Osteoblast (primary cell): ENCODE data around the gene SLC4A3. TPM values are rescaled to one million over a fixed set of nuclear protein-coding genes. Genes with fewer than 3 reads are reported as not detected.

Experiments
- DNase-seq: peaks from one replicate; pipeline ENCODE4 v3.0.0; 2011; ENCODE audit warnings: low spot score, mixed read lengths; ENCODE audit not compliant: insufficient read length; ENCODE audit errors: missing footprints
- H2AFZ ChIP-seq: 2 replicates; pipeline ENCODE4 v1.6.0; 2011; ENCODE audit warnings: mild to moderate bottlenecking, low read length
- H3K27ac ChIP-seq: 2 replicates; pipeline ENCODE4 v1.5.1; 2011; ENCODE audit warnings: mild to moderate bottlenecking, low read depth, low read length, moderate library complexity
- H3K27me3 ChIP-seq: 2 replicates; pipeline ENCODE4 v1.6.0; 2012; ENCODE audit warnings: mild to moderate bottlenecking, control low read depth, inconsistent platforms, low read length, moderate library complexity; ENCODE audit not compliant: insufficient read depth
- H3K36me3 ChIP-seq: 2 replicates; pipeline ENCODE4 v1.5.1; 2011; ENCODE audit warnings: mild to moderate bottlenecking, low read length, control low read depth, moderate library complexity; ENCODE audit not compliant: insufficient read depth
- H3K4me1 ChIP-seq: 2 replicates; pipeline ENCODE4 v1.5.1; 2011; ENCODE audit warnings: mild to moderate bottlenecking, low read length, control low read depth, moderate library complexity; ENCODE audit not compliant: insufficient read depth
- H3K4me2 ChIP-seq: 2 replicates; pipeline ENCODE4 v1.6.0; 2011; ENCODE audit warnings: mild to moderate bottlenecking, low read length; ENCODE audit not compliant: insufficient read depth
- H3K4me3 ChIP-seq: fragments of 200-600 bp; sonication (generic); 3 replicates; pipeline ENCODE4 v1.5.1; 2012; ENCODE audit warnings: mild to moderate bottlenecking, low read length, inconsistent platforms; ENCODE audit not compliant: insufficient read depth
- H3K79me2 ChIP-seq: 2 replicates; pipeline ENCODE4 v1.6.0; 2012; ENCODE audit warnings: mild to moderate bottlenecking, low read length, control low read depth, inconsistent platforms; ENCODE audit not compliant: insufficient read depth
- H3K9me3 ChIP-seq: 2 replicates; pipeline ENCODE4 v1.5.1; 2011; ENCODE audit warnings: low read depth, low read length, control low read depth
- H4K20me1 ChIP-seq: 2 replicates; pipeline ENCODE4 v1.6.0; 2012; ENCODE audit warnings: mild to moderate bottlenecking, low read length, control low read depth; ENCODE audit not compliant: insufficient read depth
- total RNA-seq: library from RNA; depleted of rRNA; stranded (reverse); fragments of >200 nt; gene quantifications from 2 replicates; pipeline ENCODE4 v1.2.3, GENCODE V29; 2012
- TF ChIP-seq, protein P1 (sequence below): IDR thresholded peaks from 2 replicates; pipeline ENCODE4 v1.5.1; 2011; ENCODE audit warnings: mild to moderate bottlenecking, low read depth, low read length, moderate library complexity; ENCODE audit errors: extremely low read depth

Gene SLC4A3
- total RNA-seq, 1 donor = 2.5 TPM

DNA sequence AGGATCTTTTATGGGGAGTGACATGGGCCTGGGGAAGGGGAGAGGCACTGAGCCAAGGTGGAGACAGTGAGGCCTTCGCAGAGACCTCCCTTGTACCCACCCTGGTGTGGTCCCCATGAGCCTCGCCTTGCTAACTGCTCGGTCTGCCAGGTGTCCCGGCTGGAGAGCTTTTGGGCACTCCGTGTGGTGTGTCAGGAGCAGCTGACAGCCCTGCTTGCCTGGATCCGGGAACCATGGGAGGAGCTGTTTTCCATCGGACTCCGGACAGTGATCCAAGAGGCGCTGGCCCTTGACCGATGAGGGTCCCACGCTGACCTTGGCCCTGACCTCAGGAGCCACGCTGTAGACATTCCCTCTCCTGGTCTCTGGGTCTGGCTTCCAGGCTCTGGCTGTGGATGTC is 11.5 kb upstream of the SLC4A3 start:
- no peak overlapping the region for H3K4me2 ChIP-seq
- no peak overlapping the region for H3K4me3 ChIP-seq
- H4K20me1 ChIP-seq = no peaks in the 10 kb centered on the region
- no peak overlapping the region for H2AFZ ChIP-seq
- H3K27ac ChIP-seq = no peak overlapping the region
- H3K4me1 ChIP-seq = no peaks in the 10 kb centered on the region
- peak; percentile 72 for DNase-seq
- peaks cover 9% of the 10 kb centered on the region for H3K36me3 ChIP-seq
- no peaks in the 10 kb centered on the region for H3K9me3 ChIP-seq
- TF ChIP-seq, protein P1, sequence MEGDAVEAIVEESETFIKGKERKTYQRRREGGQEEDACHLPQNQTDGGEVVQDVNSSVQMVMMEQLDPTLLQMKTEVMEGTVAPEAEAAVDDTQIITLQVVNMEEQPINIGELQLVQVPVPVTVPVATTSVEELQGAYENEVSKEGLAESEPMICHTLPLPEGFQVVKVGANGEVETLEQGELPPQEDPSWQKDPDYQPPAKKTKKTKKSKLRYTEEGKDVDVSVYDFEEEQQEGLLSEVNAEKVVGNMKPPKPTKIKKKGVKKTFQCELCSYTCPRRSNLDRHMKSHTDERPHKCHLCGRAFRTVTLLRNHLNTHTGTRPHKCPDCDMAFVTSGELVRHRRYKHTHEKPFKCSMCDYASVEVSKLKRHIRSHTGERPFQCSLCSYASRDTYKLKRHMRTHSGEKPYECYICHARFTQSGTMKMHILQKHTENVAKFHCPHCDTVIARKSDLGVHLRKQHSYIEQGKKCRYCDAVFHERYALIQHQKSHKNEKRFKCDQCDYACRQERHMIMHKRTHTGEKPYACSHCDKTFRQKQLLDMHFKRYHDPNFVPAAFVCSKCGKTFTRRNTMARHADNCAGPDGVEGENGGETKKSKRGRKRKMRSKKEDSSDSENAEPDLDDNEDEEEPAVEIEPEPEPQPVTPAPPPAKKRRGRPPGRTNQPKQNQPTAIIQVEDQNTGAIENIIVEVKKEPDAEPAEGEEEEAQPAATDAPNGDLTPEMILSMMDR = no peak
- H3K79me2 ChIP-seq = no peaks in the 10 kb centered on the region
- H3K27me3 ChIP-seq = no peaks in the 10 kb centered on the region

DNA sequence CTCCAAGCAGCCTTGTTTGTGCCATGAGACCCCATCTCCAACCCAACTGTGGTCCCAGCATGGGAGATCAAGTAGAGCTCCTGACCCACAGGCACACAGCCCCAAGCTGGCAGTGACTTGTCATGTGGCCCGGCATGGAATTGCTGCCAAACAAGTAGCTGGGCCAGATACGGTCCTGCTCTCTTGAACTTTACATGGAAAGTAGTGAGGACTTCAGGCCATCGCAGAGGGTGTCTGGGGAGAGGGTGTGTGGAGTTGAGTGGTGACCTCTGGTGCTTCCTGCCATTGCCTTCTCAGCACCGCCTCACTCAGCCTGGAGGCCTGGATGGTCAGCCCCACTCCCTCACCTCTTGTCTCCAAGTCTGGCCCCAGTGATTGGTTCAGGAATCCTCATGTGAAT is 10.9 kb upstream of the SLC4A3 start:
- Histone ChIP-seq H3K4me1 (no peaks in the 10 kb centered on the region), H3K9me3 (no peaks in the 10 kb centered on the region), H3K36me3 (peaks cover 9% of the 10 kb centered on the region), H3K27me3 (no peaks in the 10 kb centered on the region), H3K4me3 (no peak overlapping the region), H4K20me1 (no peaks in the 10 kb centered on the region), H2AFZ (no peak overlapping the region), H3K79me2 (no peaks in the 10 kb centered on the region), H3K27ac (no peak overlapping the region), H3K4me2 (no peak overlapping the region)
- peak; percentile 48 for DNase-seq
- TF ChIP-seq, protein P1 = no peak

DNA sequence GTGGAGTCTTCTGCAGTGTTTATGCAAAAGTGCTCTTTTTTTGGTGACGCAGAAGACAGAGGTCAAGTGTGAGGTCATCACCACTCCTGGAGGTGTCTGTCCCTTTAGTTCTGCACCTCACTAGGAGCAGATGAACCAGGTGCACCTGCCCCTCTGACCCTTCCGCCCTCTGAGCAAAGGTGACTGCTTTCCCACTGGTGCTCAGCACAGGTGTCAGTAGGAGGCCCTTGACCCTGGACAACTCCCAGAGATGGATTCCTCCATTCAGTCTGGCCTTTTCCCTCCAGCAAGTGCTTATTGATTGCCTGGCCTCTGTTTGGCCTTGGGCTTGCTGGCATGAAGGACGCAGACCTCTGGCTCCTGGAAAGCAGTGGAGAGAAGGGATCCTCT is 8.7 kb upstream of the SLC4A3 start:
- H3K36me3 ChIP-seq = peaks cover 9% of the 10 kb centered on the region
- H3K4me1 ChIP-seq = no peaks in the 10 kb centered on the region
- TF ChIP-seq, protein P1 = no peak
- no peaks in the 10 kb centered on the region for H3K27me3 ChIP-seq
- no peak overlapping the region for H3K4me2 ChIP-seq
- H2AFZ ChIP-seq = no peak overlapping the region
- H3K4me3 ChIP-seq = no peak overlapping the region
- no peak for DNase-seq
- H4K20me1 ChIP-seq = no peaks in the 10 kb centered on the region
- no peaks in the 10 kb centered on the region for H3K9me3 ChIP-seq
- H3K27ac ChIP-seq = no peak overlapping the region
- H3K79me2 ChIP-seq = no peaks in the 10 kb centered on the region

DNA sequence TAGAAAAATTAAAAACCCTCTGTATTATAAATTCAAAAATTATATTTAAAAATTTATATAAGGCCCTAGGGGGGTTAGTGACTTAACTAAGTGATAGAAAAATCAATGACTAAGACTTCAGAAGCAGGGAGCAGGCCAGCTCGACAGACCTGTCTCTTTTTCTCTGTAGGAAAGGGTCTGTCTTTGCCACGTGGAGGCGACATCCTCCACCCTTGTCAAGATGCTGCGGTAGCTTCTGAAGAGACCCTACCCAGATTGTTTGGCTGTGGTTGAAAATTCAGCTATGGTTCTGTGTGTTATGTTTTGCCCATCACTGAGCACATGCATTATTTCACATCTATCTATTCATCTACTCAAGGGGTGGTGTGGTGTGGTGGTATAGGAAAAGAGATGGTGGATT is 8.2 kb upstream of the SLC4A3 start:
- Histone ChIP-seq H3K27me3 (no peaks in the 10 kb centered on the region), H3K36me3 (peaks cover 9% of the 10 kb centered on the region), H2AFZ (no peak overlapping the region), H4K20me1 (no peaks in the 10 kb centered on the region), H3K4me2 (no peak overlapping the region), H3K9me3 (no peaks in the 10 kb centered on the region), H3K79me2 (no peaks in the 10 kb centered on the region), H3K4me1 (no peaks in the 10 kb centered on the region), H3K4me3 (no peak overlapping the region), H3K27ac (no peak overlapping the region)
- TF ChIP-seq, protein P1 = no peak
- peak; percentile 79 for DNase-seq
